GM12864 (cell line): ENCODE measurements around the gene BCAS2.
"Not testable (repeated sequence)": the region's sequence is repeated elsewhere in the genome, so short reads cannot be mapped to it uniquely, and the experiment has no call there.

Experiments used
- DNase-seq: peaks from one replicate; pipeline ENCODE4 v3.0.0-alpha.2; 2011; ENCODE audit warnings: low read depth
- H3K4me3 ChIP-seq: 2 replicates; pipeline ENCODE4 v1.5.1; 2011; ENCODE audit warnings: mild to moderate bottlenecking, low read depth, low read length, control low read depth
- TF ChIP-seq, protein P1 (sequence below): IDR thresholded peaks from 2 replicates; pipeline ENCODE4 v1.5.1; 2011; ENCODE audit warnings: low read depth, mild to moderate bottlenecking, moderate library complexity, low read length, control low read depth, inconsistent platforms; ENCODE audit errors: missing control alignments

BCAS2 gene

DNA sequence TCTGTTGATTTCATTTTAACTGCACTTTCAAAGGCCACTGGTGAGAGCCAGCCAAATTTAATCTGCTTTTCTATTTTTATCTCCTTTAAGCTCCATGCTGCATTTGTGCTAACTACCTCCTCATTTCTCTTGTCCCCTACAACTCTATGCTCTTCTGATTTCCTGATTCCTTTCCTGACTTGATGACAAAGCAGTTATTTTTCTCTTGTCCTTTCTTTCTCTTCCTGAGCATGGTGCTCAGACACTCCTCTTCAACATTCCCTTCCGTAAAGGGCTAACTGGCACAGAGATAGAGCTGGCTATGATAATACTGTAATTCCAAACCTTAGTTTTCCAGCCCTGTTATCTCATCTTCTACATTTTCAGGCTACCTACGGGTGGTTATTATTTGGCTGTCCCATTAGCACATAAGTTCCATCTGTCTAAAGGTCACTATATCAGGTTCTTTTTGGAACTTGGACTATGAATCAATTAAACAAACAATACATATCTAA lies 6.8 kb upstream of the BCAS2 start:
- DNase-seq = no peak
- H3K4me3 ChIP-seq = no peak overlapping the region
- TF ChIP-seq, protein P1, sequence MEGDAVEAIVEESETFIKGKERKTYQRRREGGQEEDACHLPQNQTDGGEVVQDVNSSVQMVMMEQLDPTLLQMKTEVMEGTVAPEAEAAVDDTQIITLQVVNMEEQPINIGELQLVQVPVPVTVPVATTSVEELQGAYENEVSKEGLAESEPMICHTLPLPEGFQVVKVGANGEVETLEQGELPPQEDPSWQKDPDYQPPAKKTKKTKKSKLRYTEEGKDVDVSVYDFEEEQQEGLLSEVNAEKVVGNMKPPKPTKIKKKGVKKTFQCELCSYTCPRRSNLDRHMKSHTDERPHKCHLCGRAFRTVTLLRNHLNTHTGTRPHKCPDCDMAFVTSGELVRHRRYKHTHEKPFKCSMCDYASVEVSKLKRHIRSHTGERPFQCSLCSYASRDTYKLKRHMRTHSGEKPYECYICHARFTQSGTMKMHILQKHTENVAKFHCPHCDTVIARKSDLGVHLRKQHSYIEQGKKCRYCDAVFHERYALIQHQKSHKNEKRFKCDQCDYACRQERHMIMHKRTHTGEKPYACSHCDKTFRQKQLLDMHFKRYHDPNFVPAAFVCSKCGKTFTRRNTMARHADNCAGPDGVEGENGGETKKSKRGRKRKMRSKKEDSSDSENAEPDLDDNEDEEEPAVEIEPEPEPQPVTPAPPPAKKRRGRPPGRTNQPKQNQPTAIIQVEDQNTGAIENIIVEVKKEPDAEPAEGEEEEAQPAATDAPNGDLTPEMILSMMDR = no peak

- TF ChIP-seq, protein P1 = no peak
- no peak for DNase-seq
- no peak overlapping the region for H3K4me3 ChIP-seq
These were observed 6.0 kb upstream of the BCAS2 start for GRCh38 chr1:114587203-114587991.

DNA sequence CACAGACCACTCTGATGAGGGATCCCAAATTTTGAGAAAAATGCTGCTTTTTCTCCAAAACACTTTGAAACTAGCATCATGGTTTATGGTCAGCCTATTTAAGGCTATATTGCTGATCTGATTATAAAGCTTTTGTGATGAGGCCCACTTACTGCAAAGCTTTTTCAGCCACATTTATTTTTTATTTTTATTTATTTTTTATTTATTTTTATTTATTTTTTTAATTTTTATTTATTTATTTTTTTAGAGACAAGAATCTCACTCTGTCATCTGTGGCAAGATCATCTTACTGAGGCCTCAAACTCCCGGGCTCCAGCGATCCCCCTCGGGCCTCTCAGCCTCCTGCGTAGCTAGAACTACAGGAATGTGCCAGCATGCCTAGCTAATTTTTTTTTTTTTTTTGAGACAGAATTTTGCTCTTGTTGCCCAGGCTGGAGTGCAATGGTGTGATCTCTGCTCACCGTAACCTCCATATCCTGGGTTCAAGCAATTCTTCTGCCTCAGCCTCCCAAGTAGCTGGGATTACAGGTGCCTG lies 5.2 kb upstream of the BCAS2 start:
- TF ChIP-seq, protein P1 = no peak
- no peak overlapping the region for H3K4me3 ChIP-seq
- DNase-seq = no peak

DNA sequence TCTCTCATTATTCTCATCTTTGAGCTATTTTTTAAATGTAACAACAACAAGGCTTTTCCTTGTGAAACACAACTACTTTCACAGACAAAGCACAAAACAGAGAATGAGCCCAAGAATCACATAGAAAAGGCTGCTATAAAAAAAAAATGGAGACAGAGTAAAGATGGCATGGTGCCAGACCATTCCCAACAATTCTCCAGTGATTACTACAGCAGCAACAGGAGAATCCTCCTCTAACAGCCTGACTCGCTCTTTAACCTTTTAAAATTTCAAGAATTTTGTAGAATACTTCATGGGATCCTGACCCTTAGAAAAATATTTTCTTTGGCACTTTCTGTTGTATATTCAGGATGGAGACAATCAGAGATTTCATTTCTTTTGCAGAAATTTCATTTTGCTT lies 3.8 kb upstream of the BCAS2 start:
- no peak for DNase-seq
- TF ChIP-seq, protein P1 = no peak
- H3K4me3 ChIP-seq = no peak overlapping the region

DNA sequence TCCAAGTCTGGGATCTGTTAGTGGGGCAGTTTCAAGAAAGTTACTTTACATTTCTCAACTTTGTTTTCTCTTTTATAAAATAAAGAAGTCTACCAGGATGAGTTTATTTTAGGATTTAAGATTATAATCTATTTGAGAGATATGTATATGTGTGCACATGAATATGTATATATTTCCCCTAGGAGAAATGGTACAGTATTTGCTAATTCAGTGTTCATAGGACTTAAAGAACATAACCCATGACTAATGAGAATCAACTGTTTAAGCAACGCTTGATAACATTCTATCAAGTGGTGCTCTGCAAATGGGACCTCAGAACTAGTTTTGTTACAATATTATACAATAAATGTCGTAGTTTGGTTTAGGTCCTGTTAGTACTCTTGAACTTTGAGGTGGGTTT lies 7.0 kb downstream of the BCAS2 start:
- TF ChIP-seq, protein P1 = no peak
- no peak overlapping the region for H3K4me3 ChIP-seq
- no peak for DNase-seq

- no peak for DNase-seq
- TF ChIP-seq, protein P1 = no peak
- no peak overlapping the region for H3K4me3 ChIP-seq
These were observed 17.3 kb downstream of the BCAS2 start for GRCh38 chr1:114564141-114564540.

- DNase-seq, H3K4me3 ChIP-seq: not testable (repeated sequence)
These were observed 18.4 kb downstream of the BCAS2 start for GRCh38 chr1:114562978-114563510.
